NOMO-1 (cell line): Measurements from ENCODE around the gene UBE2N.
"Not testable (repeated sequence)": the region's sequence is repeated elsewhere in the genome, so short reads cannot be mapped to it uniquely, and the experiment has no call there.

Experiments
- DNase-seq, 2 experiments: peaks; one replicate each; lab custom pipeline; 2025; ENCODE audit not compliant: unreplicated experiment in 2 of 2; lab: John Stamatoyannopoulos, UW

Gene UBE2N

DNA sequence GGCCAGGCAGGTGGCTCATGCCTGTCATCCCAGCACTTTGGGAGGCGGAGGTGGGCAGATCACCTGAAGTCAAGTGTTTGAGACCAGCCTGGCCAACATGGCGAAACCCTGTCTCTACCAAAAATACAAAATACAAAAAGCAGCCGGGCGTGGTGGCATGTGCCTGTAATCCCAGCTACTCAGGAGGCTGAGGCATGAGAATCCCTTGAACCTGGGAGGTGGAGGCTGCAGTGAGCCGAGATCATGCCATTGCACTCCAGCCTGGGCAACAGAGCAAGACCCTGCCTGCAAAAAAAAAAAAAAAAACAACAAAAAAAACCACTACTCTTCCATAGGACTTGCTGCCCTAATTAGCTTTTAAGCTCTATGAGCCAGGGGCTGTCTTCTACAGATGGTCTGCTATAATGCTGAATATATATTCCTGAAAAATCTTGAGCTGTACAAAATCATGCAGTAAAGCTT is 59.7 kb downstream of the UBE2N start:
- not testable (repeated sequence) for DNase-seq

DNA sequence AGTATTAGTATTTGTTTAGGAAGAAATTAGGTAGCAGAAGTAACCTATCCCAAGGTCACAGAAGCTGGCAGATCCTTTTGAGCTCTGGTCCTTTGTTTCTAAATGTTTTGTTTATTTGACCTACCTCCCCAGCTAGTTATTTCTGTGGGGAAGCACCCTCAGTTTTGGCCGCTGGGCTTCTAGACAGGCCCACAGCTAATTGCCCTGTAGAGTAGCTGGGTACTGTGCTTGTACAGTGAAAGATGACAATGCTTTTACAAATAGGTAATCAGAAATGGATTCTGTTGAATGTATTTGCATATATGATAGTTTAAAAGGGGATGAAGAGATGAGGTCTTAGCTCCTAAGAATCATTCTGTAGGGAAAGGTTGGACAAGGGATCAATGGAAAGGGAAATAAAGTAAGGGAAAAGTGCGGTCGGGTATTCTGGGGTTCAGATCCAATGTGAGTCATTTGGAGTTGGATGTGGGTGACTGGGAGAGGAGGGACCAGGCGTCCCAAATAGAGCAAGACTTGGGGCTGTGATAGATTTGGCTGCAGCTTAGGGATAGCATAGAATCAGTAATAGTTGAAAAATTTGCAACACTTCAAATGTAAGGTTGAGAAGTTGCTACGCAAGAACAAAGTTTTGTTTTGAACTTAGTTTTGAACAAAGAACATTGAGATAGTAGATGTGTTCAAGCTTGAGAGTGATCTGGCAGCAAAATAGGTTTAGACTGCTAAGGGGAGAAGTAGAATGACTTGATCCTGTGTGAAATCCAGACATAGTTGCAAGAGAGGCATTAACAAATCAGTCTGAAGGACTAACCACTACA is 60.4 kb downstream of the UBE2N start:
- DNase-seq: no peak

DNA sequence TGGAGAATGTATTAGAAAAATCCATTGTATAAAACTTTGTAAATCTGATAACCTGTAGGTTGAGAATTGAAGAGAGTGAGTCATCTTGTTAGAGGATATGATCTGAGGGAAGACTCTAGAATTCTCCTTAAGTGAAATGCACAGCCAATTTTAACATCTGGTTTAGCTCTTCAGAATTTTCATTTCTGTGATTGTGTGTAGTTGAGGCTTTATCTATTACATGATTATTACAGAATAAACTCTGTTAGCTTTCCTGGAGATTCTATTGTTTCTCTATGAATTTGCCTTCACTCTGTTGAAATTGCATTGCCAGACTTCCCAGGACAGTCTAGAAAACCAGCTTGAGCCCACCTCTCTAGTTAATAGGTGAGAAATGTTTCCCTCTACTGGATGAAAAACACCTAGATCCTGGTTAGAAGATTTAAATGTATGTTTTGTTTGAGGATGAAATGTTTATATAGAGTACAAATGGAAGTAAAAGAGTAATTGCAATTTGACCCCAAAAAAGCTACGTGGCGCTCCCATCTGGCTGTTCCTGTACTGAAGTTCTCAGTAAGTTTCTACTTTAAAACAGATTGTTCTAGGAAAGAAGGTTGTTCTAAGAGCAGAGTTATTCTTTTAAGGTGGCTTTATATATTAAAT is 61.1 kb downstream of the UBE2N start:
- peak in 1 of 2 experiments; percentile 36 for DNase-seq

DNA sequence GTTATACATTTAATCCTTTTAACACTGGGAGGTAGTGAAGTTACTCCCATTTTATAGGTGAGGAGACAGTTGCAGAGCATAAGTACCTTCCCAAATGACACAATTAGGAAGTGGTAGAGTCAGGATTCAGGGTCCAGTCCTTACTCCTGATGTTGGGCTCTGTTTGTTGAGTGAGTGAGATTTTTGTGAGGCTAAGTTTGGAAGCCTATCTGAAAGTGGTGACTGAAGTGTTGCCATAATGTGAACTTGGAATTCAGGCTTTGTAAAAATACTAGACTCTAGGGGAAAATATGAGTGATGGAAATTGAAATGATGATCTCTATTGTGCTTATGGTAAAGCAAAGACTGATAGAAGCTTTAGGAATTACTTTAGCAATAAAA is 61.8 kb downstream of the UBE2N start:
- no peak for DNase-seq

DNA sequence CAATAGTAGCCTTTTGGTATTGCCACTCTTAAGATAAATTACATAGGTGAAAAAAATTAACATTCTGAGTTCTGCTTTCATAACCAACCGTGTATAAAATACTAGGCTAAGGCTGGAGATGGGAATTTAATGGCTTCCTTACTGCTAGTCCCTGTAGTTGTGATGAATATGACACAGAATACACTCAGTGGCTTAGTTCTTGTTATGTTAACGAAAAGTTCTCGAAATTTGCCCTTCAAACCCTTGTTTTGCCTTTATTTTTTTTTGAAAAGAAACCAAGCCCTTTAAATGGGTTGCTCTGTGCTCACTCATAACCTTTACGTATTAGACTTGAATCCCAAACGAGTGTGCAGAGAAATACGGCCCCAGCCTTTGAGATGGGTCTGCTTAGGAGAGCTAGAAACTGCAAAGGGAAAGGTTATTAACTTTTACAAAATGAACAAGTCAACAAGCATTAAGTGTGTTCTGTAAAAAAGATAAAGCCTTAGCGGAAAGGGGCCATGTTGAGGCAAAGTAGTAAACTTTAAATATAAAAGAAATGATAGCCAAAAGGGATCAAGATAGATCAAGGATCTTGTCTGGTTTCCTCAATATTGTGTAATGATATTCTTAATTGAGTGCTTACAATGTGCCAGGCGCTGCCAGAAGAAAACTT is 62.3 kb downstream of the UBE2N start:
- DNase-seq: peak in 1 of 2 experiments; percentile 32

DNA sequence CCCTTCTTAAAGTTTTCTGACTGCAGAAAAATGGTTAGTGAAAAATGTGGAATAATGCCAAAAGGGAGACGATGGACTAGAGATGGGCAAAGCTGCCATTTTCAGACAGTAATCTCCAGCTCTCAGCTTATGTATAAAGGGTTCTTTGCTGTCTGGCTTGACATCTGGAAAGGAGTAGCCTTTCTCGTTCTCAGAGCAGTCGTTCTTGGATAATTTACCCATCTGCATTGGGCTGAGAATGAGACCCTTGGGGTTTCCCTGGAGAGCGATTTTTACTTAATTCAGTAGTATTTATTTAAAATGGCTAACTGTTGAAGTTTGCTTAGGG is 62.8 kb downstream of the UBE2N start:
- peak in 1 of 2 experiments; percentile 27 for DNase-seq

DNA sequence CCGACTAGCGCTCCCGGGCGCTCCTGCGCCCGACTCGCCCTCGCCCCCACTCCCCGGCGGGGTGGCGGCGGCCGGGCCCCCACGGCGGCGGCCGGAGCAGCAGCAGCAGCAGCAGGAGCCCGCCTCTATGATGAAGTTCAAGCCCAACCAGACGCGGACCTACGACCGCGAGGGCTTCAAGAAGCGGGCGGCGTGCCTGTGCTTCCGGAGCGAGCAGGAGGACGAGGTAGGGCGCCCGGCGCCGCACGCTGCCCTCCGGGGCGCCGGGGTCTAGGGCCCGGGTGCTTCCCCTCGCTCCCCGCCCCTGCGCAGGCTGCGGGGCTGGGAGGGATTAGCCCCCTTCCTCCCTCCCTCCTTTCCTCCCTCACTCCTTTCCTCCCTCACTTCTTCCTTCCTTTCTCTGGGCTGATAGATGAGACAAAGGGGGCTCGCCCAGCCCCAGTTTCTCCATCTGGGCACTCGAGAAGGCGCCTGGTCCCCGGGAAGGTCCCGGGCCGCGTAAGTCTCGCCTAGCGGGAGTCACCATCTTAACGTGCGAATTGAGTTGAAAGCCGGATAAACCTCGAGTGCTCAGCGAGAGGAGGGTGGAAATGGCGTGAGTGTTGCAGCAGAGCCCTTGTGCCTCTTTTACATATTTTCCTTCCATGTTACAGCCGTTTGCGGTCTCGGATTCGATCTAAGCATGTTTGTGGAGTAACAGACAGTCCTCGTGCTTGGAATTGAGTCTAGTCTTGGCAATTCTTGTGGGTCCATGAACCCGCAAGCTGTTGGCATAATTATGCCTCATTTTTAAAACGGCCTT is 63.4 kb downstream of the UBE2N start:
- DNase-seq: peak; percentile 53 to 66

DNA sequence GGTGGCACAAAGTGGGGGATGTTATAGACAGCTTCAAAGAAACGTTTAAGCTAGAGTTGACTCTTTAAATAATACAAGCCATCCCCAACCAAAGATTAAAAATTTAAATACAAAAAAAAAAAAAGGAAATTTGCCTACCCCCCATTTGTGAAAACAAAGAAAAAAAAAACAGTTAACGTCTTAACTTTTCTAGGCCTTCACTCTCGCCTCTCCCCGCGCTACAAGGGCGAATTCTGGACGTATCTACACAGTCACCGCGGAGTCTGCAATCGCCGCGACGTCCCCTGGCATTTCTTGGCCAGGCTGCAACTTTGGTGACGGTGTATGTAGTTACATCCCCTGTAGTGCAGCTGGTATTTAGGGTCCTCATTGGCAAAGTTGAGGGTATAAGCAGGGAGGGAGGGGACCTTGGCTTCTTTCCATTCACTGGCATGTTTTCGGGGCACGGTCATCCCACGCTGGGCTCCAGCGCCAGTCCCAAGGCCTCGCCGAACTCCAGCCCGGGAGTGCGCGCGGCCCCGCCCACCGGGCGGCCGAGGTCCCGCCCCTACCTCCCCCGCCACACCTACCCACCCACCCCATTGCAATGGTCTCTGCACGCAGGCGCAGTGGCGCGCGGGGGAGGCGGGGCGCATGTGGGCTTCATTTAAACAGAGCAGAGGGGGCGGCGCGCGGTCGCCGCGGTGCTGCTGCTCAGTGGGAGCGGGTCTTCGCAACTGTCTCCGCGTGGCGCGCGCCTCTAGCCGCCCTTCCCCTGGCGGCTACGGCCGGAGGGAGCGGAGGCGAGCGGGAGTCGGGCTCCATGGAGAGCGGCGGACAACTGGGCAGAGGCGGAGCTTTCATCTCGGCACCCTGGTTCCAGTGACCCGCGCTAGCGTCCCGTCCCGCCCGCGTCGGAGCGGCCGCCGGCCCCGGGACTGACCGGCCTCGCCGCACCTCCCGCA is 64.2 kb downstream of the UBE2N start, which contains the start of gene NUDT4:
TSS of gene NUDT4 (plus strand) at position 674 of the 944 bp plus-strand sequence. CDS start 398 bp downstream, outside the sequence.
- peak; percentile 87 to 92 for DNase-seq

DNA sequence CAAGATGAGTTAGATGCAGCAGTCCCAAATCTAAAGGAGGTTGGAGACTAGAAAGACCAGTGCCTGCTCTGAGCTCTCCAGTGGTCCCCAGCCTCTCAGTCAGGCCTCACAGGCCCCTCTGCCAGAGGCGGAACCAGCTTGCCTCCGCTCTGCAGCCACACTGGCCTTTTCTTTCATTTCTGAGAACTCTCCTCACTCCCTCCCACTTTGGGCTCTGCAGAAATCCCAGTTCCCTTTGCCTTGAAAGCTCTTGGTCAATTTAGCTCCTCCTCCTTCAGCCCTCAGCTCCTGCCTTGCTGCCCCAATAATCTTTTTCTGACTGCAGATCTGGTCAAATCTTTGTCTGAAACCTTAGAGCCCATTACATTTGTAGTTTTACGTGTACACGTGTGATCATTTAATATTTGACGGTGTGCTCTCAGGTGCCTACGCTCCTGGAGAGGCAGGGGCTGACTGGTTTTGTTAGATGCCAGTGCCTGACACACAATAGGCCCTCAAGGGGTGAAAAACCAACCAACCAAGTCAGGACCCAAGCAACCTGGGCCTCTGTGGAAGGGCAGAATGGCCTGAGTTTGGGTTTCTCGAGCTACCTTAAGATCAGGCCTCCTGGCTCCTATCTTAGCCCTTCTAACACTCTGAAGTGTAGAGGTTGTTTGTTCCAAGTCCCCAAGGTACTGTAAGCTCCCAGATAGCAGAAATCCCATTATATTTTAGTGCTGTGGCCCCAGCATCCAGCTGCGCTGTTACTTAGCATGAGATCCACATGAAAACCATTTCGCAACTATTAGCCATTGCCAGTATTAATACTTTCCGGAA is 65.1 kb downstream of the UBE2N start:
- DNase-seq: peak; percentile 50 to 69

DNA sequence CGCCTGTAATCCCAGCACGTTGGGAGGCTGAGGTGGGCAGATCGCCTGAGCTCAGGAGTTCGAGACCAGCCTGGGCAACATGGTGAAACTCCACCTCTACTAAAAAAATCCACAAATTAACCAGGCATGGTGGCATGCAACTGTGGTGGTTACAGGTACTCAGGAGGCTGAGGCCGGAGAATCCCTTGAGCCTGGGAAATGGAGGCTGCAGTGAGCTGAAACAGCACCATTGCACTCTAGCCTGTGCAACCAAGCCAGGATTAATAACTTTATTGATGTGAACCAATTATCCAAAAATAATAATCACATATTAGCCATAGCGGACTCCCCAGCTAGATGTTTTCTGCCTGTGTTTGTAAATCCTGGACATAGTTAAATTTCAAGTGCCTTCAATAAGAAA is 65.8 kb downstream of the UBE2N start:
- DNase-seq: no peak

DNA sequence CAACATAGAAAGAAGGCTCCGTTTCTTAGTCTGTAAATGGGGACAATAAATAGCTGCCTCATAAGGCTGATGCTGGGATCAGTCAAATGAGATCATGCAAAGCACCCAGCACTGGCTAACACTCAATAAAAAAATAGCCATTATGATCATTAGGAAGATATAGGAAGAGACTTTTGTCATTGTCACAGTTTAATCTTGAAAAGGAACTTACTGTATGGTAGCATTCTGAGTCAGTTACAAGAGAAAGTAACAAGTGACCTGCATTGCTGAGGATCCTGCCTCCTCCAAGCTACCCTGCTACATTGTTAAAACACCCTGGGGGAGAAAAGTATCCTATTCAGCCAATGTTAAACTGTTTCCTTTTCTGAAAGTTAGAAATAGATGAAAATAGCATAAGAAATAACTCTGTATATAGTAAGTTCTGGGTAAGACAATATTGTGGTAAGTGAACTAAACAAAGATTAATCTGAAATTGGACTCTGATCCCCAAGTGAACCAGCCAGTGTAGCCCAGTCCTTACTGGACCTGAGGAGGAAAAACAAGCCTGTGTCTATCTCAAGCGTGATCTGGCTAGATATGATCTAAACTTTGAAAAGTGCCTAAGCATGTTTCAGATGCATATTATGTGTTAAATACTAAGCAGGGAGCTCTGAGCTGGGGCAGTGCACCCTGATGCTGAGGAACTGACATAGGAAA is 67.6 kb downstream of the UBE2N start:
- DNase-seq: peak in 1 of 2 experiments; percentile 30

DNA sequence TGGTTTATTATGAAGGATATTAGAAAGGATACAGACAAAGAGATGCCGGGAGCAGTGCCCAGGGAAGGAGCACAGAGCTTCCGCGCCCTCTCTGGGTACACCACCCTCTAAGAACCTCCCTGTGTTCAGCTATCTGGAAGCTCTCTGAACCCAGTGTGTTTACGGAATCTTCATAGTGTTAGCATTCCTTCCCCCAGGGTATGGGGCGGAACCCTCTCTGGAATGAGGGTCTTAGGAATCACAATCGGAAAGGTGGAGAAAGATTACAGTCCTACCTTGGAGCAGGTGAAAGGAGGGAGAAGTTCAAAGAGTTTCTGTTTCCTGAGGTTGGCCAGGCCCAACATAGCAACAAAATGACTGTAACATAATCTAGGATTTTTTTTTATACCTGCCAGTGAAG is 70.8 kb downstream of the UBE2N start:
- DNase-seq: no peak

DNA sequence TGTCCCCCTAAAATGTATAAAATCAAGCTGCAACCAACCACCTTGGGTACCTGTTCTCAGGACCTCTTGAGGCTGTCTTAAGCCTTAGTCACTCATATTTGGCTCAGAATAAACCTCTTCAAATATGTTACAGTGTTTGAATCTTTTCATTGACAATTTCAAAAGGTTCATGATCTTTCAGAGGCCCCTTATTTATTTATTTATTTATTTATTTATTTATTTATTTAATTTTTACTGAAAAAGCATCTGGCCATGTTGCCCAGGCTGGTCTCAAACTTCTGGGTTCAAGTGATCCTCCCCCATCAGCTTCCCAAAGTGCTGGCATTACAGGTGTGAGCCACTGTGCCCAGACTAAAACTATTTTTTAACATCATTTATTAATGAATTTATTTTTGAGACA is 72.2 kb downstream of the UBE2N start:
- DNase-seq: no peak

DNA sequence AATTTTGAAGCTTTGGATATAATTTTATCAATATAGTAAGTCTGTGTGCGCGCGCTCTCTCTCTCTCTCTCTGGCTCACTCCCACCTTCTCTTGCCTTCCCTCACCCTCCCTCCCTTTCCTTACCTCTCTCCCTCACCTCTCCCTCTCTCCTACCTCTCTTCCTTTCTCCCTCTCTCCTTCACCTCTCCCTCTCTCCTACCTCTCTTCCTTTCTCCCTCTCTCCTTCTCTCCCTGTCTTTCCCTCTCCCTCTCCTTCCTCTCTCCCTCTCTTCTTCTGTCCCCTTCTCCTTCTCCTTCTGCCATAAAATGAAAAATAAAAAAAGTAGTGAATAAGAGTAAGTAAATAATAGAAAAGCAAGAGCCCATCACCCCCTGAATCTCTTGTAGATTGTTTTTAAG is 73.0 kb downstream of the UBE2N start:
- no peak for DNase-seq

DNA sequence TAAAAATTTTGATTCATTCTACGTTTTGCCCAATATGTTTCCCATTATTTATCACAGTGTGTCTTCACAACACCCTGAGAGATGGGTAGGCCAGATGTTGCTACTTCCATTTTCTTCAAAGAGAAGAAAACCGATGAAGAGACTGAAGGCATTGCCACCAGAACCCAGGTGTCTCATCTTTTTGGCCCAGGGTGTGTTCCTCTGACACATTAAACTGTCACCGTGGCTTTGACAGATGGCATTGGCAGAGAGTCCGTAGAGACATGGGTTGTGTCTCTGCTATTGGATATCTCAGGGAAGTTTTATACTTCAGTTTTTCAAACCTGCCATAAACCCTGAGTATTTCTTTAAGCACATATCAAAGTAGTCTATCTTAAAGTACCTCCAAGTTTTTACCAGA is 75.3 kb downstream of the UBE2N start:
- DNase-seq: no peak

DNA sequence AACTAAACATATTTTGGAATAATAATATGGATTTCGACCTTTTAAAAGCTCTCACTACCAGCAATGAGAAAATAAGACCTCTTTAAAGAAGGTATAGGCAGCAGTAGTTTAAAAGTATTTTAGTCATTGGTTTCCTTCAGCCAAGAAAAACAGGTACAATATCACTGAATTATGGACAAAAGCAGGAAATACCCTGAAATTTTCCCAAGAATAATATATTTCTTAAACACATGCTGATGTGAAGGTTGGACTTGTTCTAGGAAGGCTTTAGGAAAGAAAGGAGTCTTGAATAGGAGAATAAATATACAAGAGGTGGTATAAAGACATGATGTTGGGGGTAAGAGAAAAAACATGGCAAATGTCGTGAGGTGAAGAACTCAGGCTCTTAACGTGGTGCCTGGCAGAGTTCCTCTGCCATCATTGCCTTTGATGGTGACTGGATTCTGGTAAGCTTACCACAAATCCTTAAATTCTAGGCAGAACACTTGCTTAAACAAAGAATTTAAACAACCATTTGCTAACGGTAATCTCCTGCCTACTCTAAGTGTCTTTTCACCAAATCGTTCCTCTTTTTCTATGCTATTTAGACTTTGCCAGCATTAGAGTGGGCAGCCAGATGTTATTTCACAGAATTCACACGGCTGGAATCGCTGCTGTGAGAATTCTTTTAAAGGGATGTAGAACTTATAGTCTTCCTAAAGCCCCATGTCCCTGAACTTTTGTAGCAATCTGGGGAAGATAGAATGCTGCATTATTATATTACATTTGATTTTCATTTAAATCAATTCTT is 75.9 kb downstream of the UBE2N start:
- no peak for DNase-seq

DNA sequence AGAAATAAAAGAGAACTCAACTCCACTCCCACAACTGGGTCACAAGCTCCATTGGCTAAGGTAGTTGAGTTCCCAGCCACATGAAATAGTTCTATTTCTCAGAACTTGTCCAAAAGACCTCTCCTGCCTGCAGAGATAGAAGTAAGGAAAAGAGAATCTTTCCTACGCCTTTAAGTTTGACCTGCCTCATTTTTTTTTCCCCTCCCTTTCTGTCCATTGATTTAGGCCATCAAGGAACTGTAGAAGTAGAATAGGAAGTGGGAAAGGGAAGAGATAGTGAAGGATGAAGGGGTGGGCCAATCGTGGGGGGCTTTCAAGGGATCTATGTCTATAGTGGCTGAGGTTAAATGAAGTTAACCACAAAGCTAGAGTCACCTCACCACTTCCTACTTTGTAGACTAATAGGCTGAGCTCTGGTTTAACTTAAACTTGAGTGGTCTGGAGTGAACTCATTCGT is 77.9 kb downstream of the UBE2N start:
- DNase-seq: peak; percentile 42 to 83
